Measurements from ENCODE around the gene TP53.

Gene TP53

DNA sequence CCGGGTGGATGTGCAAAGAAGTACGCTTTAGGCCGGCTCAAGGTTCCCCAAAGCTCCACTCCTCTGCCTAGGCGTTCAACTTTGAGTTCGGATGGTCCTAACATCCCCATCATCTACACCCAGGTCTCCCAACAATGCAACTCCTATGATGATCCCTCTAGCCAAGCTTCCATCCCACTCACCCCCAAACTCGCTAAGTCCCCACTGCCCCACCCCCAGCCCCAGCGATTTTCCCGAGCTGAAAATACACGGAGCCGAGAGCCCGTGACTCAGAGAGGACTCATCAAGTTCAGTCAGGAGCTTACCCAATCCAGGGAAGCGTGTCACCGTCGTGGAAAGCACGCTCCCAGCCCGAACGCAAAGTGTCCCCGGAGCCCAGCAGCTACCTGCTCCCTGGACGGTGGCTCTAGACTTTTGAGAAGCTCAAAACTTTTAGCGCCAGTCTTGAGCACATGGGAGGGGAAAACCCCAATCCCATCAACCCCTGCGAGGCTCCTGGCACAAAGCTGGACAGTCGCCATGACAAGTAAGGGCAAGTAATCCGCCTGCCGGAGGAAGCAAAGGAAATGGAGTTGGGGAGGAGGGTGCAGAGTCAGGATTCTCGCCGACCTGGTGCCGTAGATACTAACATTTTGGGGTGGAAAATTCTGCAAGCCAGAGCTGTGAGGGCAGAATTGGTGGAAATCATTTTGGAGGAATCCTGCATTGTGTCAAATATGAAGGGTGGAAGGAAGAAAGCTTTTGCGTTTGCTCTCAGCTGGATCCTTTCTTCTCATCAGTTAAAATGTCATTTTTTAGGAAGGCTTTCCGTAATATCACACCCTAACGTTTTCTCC is at the start of gene TP53:
Gene TP53 (minus strand): TSS at position 419 of the 836 bp plus-strand sequence. CDS start 10,896 bp downstream, outside the sequence.
- TF ChIP-seq GATA3 (IDR thresholded peaks at IDR 0.05; ENCODE audit: low read depth, low read length) (no peak), GATA2 (IDR thresholded peaks at IDR 0.05; ENCODE audit: low read depth, low read length) (no peak)

DNA sequence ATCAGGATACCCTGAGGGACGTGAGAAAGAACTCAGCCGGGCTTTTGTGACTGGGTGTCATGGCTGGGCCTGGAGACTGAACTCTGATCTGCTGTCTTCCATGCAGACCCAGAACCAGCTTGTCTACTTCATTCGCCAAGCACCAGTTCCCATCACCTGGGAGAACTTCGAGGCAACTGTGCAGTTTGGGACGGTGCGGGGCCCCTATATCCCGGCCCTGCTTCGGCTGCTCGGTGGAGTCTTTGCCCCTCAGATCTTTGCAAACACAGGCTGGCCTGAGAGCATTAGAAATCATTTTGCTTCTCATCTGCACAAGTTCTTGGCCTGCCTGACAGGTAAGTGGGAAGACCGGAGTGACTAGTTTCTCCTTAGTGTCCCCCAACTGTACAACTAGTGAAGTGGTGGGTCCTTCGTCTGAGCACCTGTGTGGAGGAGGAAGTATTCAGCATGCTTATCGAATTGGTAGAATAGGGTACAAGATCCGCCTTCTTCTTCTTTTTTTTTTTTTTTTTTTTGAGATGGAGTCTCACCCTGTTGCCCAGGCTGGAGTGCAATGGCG is 45.8 kb upstream of the TP53 start:
- TF ChIP-seq GATA3 (IDR thresholded peaks at IDR 0.05; ENCODE audit: low read depth, low read length) (no peak), GATA2 (IDR thresholded peaks at IDR 0.05; ENCODE audit: low read depth, low read length) (no peak)

DNA sequence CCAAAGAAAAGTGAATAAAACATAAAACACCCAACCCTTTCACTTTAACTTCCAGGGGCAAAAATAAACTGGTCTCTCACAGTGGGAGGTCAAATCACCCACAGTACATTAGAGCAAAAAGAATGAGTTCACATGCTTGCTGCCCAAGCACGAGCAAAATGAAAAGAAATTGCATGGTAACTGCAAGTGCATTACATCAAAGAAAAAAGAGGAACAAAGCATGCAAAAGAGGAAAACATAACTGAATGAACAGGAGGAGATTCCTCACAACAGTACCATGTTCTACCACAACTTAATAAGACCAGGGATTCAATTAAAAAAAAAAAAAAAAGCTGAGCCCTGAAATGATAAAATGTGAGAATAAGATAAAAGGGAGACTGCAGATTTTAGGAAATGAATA is 42.5 kb upstream of the TP53 start:
- no peak for TF ChIP-seq GATA3 (IDR thresholded peaks at IDR 0.05; ENCODE audit: low read depth, low read length)
- no peak for TF ChIP-seq GATA2 (IDR thresholded peaks at IDR 0.05; ENCODE audit: low read depth, low read length)

DNA sequence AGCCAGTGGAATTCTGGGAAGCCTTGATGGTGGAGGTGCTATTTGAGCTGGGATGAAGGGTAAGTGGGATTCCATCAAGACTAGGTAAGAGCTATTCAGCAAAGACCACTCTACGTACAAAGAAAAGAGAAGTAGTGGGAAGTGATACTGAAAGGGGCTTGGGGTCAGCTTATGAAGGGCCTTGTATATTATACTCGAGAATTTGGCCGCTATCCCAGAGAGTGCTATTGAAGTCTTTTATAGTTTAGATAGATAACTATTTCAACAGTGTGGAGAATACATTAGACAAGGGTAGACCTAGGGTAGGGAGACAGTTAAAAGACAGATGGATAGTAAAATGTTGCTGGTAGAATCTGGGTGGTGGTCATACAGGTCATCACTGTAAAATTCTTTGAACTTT is 40.6 kb upstream of the TP53 start:
- TF ChIP-seq GATA3 (IDR thresholded peaks at IDR 0.05; ENCODE audit: low read depth, low read length) (no peak), GATA2 (IDR thresholded peaks at IDR 0.05; ENCODE audit: low read depth, low read length) (no peak)

DNA sequence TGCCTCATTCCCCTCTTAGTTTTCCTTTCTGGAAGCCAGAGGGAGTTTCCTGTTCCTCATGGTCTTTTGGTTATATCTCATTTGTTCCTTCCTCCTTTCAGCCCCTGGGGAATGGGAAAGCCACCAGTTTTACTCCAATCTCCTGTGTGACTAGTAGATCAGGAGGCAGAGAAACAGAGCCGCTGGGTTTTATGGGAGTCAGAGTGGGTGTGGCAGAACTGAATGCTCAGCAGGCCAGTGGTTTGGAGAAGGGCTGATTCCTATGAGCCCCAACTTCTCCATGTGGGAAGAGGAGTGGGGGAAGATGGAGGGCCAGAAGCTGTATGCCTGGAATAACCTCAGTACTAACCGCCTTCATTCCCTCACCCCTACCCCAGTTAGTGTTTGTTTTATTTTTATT is 34.3 kb upstream of the TP53 start:
- no peak for TF ChIP-seq GATA2 (IDR thresholded peaks at IDR 0.05; ENCODE audit: low read depth, low read length)
- no peak for TF ChIP-seq GATA3 (IDR thresholded peaks at IDR 0.05; ENCODE audit: low read depth, low read length)

DNA sequence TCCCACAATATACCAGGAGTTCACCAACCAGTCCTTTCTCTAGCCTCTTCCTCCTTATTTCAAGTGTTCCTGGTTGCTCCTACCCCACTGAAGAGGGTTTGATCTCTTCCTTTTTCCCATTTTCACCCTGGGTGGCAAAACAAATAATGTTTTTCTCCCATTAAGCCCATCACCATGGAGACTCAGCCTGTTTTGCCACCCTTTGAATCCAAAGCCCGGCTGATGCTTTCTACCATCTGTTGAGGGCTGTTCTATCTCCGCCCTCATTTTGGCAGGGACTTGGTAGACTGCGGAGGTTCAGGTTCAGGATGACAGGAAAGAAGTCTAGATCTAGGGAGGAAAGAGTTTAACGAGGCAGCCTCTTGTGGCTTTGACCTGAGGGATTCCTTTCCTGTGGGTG is 32.8 kb upstream of the TP53 start:
- TF ChIP-seq GATA2 (IDR thresholded peaks at IDR 0.05; ENCODE audit: low read depth, low read length) (no peak), GATA3 (IDR thresholded peaks at IDR 0.05; ENCODE audit: low read depth, low read length) (no peak)

DNA sequence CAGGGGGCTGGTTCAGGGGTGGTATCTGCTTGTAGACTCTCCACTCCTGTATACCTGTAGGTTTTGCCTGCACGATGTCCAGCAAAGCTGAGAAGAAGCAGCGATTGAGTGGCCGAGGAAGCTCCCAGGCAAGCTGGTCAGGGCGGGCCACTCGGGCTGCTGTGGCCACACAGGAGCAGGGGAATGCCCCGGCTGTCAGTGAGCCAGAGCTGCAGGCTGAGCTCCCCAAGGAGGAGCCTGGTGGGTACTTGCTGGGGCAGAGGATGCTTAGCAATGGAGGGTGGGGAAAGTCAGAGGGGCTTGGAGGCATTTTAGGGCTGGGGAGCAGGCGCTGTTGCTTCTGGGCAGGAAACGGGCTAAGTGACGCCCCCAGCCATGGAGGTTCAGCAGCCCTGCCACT is 32.4 kb upstream of the TP53 start:
- TF ChIP-seq GATA2 (IDR thresholded peaks at IDR 0.05; ENCODE audit: low read depth, low read length) (no peak), GATA3 (IDR thresholded peaks at IDR 0.05; ENCODE audit: low read depth, low read length) (no peak)

DNA sequence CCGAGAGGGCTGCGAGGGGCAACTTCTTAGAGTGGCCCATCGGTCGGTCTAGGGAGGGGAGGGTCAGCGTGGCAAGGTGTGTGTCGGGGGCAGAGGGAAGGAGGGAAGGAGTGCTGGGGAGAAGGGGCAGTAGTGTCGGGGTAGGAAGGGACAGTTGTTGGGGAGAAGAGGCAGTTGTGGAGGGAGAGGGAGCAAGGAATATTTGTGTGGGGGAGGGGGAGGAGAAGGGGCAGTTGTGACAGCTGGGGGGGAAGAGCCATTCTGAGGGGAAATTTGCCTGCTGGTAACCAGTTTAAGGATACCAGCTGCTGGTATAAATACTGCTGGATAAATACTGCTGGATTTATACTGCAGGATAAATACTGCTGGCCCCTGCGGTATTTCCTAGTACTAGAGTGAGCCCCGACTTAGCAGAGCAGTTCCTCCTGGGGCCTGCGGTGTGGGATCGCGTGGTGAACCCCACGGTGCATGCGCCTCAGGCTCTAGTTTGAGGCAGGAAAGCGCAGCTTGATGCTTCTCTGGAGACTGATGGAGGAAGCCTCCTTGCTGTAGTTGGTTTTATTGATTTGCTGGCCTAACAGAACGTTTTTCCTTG is 30.6 kb upstream of the TP53 start:
- TF ChIP-seq GATA3 (IDR thresholded peaks at IDR 0.05; ENCODE audit: low read depth, low read length) (no peak), GATA2 (IDR thresholded peaks at IDR 0.05; ENCODE audit: low read depth, low read length) (no peak)

DNA sequence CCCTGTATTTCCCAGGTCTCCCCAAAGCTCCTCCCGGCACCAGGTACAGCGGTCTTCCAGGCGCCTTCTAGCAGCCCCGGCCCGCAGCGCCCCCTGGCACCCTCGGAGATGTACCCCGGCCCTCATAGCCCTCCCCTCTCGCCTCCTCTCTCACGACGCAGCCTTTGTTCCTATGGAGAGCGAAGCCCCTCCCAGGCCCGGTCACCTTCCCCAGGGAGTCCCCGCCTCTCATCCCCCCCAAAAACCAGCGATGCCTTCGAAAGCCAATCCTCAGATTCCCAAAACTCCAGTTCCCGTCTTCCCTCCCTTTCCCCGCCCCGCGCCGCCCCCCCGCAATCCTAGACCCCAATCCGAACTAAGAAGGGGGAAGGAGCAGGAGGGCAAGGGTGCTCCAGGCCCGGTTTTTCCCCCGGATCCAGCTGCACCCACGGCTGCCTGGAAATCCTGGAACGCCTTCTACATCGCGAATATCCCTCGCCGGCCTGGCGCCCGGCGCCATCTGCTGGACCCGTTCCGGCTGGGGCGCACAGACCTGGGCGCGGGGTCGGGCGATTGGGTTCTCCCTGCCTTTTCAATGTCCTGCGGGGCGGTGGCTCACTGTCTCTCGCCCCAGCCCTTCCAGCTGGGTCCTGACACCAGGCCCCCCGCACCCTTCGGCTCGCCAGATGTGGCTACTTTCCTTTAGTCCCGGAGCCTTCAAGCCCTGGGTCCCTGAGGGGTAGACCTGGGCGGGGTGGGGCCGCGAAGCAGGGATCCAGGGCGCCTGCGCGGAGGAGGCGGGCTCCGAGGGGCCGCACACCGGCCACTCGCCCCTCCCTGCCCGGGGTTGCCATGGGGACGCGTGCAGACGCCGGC is 29.8 kb upstream of the TP53 start, which contains the start of gene DNAH2:
Gene DNAH2 (plus strand): TSS at position 844 of the 855 bp plus-strand sequence. CDS start 1,991 bp downstream, outside the sequence.
- TF ChIP-seq GATA2 (IDR thresholded peaks at IDR 0.05; ENCODE audit: low read depth, low read length) (no peak), GATA3 (IDR thresholded peaks at IDR 0.05; ENCODE audit: low read depth, low read length) (no peak)

DNA sequence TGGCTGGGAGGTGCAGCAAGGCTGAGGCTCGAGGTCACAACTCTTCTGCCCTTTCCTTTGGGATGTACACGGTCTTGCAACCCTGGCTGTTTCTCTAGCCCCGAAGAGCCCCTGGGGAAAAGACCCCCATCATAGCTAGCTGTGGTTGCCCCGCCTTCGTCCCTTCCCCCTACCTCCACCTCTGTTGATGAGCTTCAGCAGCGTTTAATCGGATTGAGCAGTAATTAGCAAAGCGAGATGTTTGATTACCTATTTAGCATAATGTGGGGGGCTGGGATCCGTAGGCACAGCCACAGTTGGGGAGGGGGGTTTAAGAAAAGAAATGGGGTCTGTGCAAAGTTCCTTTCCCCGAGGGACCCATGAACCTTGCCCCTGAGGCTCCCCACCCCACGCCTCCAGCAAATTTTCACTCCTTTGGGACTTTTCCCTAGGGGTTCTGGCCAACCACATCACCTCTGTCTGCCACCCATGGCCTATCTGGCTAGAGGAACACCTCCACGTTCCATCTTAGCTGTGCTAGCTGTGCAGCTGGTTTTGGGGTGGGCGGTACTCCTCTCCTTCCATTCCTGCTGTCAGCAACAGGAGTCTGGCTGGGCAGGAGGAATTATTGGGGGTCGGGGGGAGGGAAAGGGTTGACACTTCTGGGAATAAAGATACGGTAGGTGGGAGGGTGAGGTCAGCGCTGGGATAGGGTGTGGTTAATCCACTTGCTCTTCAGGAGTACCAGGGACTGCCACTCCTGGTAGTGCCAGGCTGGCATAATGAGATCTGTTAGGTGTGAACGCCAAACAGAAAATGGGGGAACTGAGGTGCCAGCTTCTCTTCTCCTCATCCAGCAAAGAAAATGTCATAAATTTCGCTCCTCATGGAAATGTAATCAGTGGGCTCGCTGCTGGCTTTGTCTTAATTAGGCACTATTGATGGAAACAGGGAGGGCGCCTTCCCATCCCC is 28.9 kb upstream of the TP53 start:
- TF ChIP-seq GATA2 (IDR thresholded peaks at IDR 0.05; ENCODE audit: low read depth, low read length) (no peak), GATA3 (IDR thresholded peaks at IDR 0.05; ENCODE audit: low read depth, low read length) (no peak)

DNA sequence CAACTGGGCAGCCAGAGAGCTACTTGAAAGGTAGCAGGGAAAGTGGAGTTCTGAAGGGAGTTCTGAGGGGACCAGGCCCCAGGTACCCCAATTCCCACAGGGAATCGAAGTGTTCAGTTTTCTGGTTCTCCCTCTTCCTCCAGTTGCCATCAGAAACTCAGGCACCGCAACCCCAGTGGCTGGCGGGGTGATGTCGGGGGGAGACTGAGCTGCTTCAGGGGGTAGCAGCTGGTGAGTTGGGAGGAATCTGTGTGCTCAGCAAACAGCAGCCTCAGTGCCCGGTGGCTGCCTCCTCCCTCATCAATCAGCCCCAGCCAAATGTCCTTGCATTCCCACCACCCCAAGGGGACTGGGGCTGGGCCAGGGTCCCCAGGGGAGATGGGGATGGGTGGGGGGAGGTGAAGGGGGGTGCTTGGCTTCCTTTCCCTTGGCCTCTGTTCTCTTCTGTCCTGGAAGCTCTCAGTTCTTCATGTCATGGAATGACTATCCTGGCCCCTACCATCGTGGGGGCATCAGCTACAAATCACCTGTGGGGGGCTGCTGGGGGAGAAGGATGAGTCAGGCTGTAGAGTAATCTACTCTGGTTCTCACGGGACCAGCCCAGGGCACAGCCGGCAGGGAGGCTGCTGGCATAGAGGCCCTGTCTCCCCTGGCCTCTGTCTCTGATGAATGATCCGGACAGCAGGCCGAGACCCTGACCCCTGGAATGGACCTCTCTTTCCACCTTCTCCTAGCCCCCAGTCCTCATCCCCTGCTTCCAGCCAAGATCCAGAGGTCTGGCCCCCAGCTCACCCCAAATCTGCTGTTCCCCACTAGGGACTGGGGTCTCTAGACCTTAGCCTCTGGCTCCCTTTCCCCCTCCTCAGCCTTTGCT is 27.7 kb upstream of the TP53 start:
- TF ChIP-seq GATA3 (IDR thresholded peaks at IDR 0.05; ENCODE audit: low read depth, low read length) (no peak), GATA2 (IDR thresholded peaks at IDR 0.05; ENCODE audit: low read depth, low read length) (no peak)

DNA sequence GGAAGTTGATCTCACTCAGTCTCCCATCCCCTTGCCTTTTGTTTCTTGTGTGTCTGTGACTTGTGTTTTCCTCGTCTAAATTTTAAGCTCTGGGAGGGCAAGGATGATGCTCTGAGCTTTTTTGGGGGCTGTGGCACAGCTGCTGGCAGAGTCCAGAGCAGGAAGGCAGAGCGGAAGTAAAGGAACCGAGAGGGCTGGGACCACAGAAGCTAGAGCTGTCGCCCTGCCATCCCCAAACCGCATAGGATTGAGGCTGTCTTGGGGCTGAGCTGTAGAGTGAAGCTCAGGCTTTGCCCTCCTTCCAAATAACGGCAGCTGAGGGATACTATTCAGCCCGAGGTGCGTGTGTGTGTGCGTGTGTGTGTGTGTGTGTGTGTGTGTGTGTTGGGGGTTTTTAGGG is 26.5 kb upstream of the TP53 start:
- TF ChIP-seq GATA2 (IDR thresholded peaks at IDR 0.05; ENCODE audit: low read depth, low read length) (no peak), GATA3 (IDR thresholded peaks at IDR 0.05; ENCODE audit: low read depth, low read length) (no peak)
